Left colon (tissue), 2 donors: ENCODE data around the gene NTMT1. TPM values are rescaled to one million over a fixed set of nuclear protein-coding genes. Genes with fewer than 3 reads are reported as not detected.
"Not testable (repeated sequence)": the region's sequence is repeated elsewhere in the genome, so short reads cannot be mapped to it uniquely, and the experiment has no call there.

Source experiments
- ATAC-seq: fragments of 200-7000 bp; cut with Tn5 transposase; one replicate; pipeline ENCODE4 v1.9.1; 2020; ENCODE audit warnings: mild to moderate bottlenecking, moderate library complexity
- DNase-seq, 2 donors: peaks; one replicate each; pipeline ENCODE4 v3.0.0-alpha.2; 2020
- intact Hi-C, 2 donors: fragments of 100-400 bp; cut with DNase I in 1 of 2; cut with micrococcal nuclease in 1 of 2; formaldehyde crosslinking; loops; one replicate each; pipeline versions ENCODE4 v1.11.2 to v1.14.0; 2022; cut with DNase I, micrococcal nuclease
- total RNA-seq, 2 donors: library from RNA; stranded (reverse); fragmentation: NEBNext Ultra II Directional; extraction: Animal tissue kit (Norgen Biotek cat#: 25700); gene quantifications; one replicate each; pipeline ENCODE4 v1.2.1, GENCODE V29; 2021
- donor health status: DM: no; HTN: no; CAD: no.
- donor health status: DM: yes; HTN: yes; CAD: no.

NTMT1 gene
- total RNA-seq, 2 donors from 2014 or later = 23.2 to 25.8 TPM

GRCh38 chr9:129627556-129628440 is 1.8 kb downstream of the NTMT1 start:
- ATAC-seq (no peak), DNase-seq (no peak)
- intact Hi-C loops = no loop called here

GRCh38 chr9:129628709-129629108 is 2.7 kb downstream of the NTMT1 start:
- ATAC-seq = no peak
- intact Hi-C loops = no loop called here
- no peak for DNase-seq

- DNase-seq (no peak), ATAC-seq (no peak)
- intact Hi-C loops = no loop called here
Observed at GRCh38 chr9:129629251-129629820, 3.4 kb downstream of the NTMT1 start.

- no peak for ATAC-seq
- DNase-seq = no peak
- intact Hi-C loops = no loop called here
Observed at GRCh38 chr9:129630967-129631673, 5.2 kb downstream of the NTMT1 start.

GRCh38 chr9:129631674-129632129 is 5.7 kb downstream of the NTMT1 start:
- no peak for ATAC-seq
- intact Hi-C loops = no loop called here

GRCh38 chr9:129632460-129632859 is 6.5 kb downstream of the NTMT1 start:
- intact Hi-C loops = no loop called here
- no peak for DNase-seq
- ATAC-seq = no peak

More at GRCh38 chr9:129631674-129632129, 5.7 kb downstream of the NTMT1 start:
- DNase-seq = no peak

GRCh38 chr9:129633207-129633606 is 7.2 kb downstream of the NTMT1 start:
- no peak for DNase-seq
- intact Hi-C loops = no loop called here
- ATAC-seq = no peak

- DNase-seq (no peak), ATAC-seq (no peak)
- intact Hi-C loops = no loop called here
Observed at GRCh38 chr9:129633848-129634247, 7.9 kb downstream of the NTMT1 start.

GRCh38 chr9:129635099-129636065 is 9.4 kb downstream of the NTMT1 start:
- DNase-seq (no peak), ATAC-seq (no peak)
- intact Hi-C loops = no loop called here

GRCh38 chr9:129636343-129636742 is 10.4 kb downstream of the NTMT1 start:
- intact Hi-C loops, DNase-seq, ATAC-seq: not testable (repeated sequence)

- no peak for DNase-seq
- ATAC-seq = no peak
- intact Hi-C loops = no loop called here
Observed at GRCh38 chr9:129637102-129637501, 11.1 kb downstream of the NTMT1 start.

GRCh38 chr9:129637673-129638439 is 11.9 kb downstream of the NTMT1 start:
- no peak for ATAC-seq
- intact Hi-C loops = no loop called here
- DNase-seq = no peak

GRCh38 chr9:129639034-129639630 is 13.2 kb downstream of the NTMT1 start:
- no peak for ATAC-seq
- intact Hi-C loops = no loop called here
- DNase-seq = no peak

- DNase-seq (no peak), ATAC-seq (no peak)
- intact Hi-C loops = loop anchor here in 1 of 2 donors (5.0 kb wide), 1 partner anchor 143 kb away; no protein-coding TSS in a partner anchor
Observed at GRCh38 chr9:129639756-129640085, 13.8 kb downstream of the NTMT1 start.

- ATAC-seq = no peak
Observed at GRCh38 chr9:129640086-129640870, 14.3 kb downstream of the NTMT1 start.

GRCh38 chr9:129640871-129641749 is 15.1 kb downstream of the NTMT1 start:
- peak; percentile 46 for ATAC-seq
- intact Hi-C loops = loop anchor here in 1 of 2 donors (5.0 kb wide), 1 partner anchor 141 kb away; no protein-coding TSS in a partner anchor
- DNase-seq = no peak

More at GRCh38 chr9:129640086-129640870, 14.3 kb downstream of the NTMT1 start:
- DNase-seq = no peak
- intact Hi-C loops = loop anchor here in 1 of 2 donors (5.0 kb wide), 1 partner anchor 142 kb away; no protein-coding TSS in a partner anchor
